VCaP (cell line): ENCODE measurements around the gene FAM81A.
"Not testable (repeated sequence)": the region's sequence is repeated elsewhere in the genome, so short reads cannot be mapped to it uniquely, and the experiment has no call there.

ENCODE experiments used
- H3K27ac ChIP-seq: fragments of 450-650 bp; 2 replicates; pipeline ENCODE4 v1.5.1; 2017
- CTCF ChIP-seq: fragments of 450-650 bp; conservative IDR thresholded peaks from 2 replicates; pipeline ENCODE4 v1.5.1; 2017; ENCODE audit warnings: mild to moderate bottlenecking, moderate library complexity

The FAM81A gene

GRCh38 chr15:59399465-59400102 lies 38.4 kb upstream of the FAM81A start:
- no peak for TF ChIP-seq CTCF
- no peak overlapping the region for H3K27ac ChIP-seq

- no peak overlapping the region for H3K27ac ChIP-seq
- TF ChIP-seq CTCF: no peak
These were observed 37.7 kb upstream of the FAM81A start for GRCh38 chr15:59400103-59400813.

GRCh38 chr15:59401051-59401823 lies 36.7 kb upstream of the FAM81A start:
- not testable (repeated sequence) for H3K27ac ChIP-seq

GRCh38 chr15:59401824-59402569 lies 36.0 kb upstream of the FAM81A start:
- TF ChIP-seq CTCF: no peak
- no peak overlapping the region for H3K27ac ChIP-seq

- H3K27ac ChIP-seq: no peak overlapping the region
- no peak for TF ChIP-seq CTCF
These were observed 32.9 kb upstream of the FAM81A start for GRCh38 chr15:59405079-59405478.

GRCh38 chr15:59406446-59406845 lies 31.5 kb upstream of the FAM81A start:
- H3K27ac ChIP-seq: no peak overlapping the region
- TF ChIP-seq CTCF: no peak

- TF ChIP-seq CTCF: no peak
- no peak overlapping the region for H3K27ac ChIP-seq
These were observed 30.0 kb upstream of the FAM81A start for GRCh38 chr15:59407946-59408345.
